ENCODE results near the gene TMEM229A.

Gene TMEM229A

GRCh38 chr7:124071843-124072242 is 39.0 kb upstream of the TMEM229A start:
- no peaks in the 10 kb centered on the region for H3K9me3 ChIP-seq (ENCODE audit: insufficient read depth, low read depth, low read length)
- H3K4me2 ChIP-seq (ENCODE audit: low read depth, low read length, poor library complexity, severe bottlenecking): no peak overlapping the region
- H3K27me3 ChIP-seq (ENCODE audit: insufficient read depth, low read length, poor library complexity, severe bottlenecking): no peaks in the 10 kb centered on the region
- no peaks in the 10 kb centered on the region for H3K36me3 ChIP-seq (ENCODE audit: insufficient read depth, low read length)
- H3K4me3 ChIP-seq (ENCODE audit: low read length, poor library complexity, severe bottlenecking): no peak overlapping the region
- no peaks in the 10 kb centered on the region for H3K4me1 ChIP-seq (ENCODE audit: insufficient read depth, low read length, poor library complexity, severe bottlenecking)
- no peaks in the 10 kb centered on the region for H4K20me1 ChIP-seq (ENCODE audit: insufficient read depth, low read length, poor library complexity, severe bottlenecking)
- no peak overlapping the region for H3K9ac ChIP-seq (ENCODE audit: low read depth, low read length, poor library complexity, severe bottlenecking)
- TF ChIP-seq CTCF (conservative IDR thresholded peaks at IDR 0.05; ENCODE audit: low read length) (no peak), EZH2phosphoT487 (IDR thresholded peaks at IDR 0.05; ENCODE audit: borderline replicate concordance) (no peak)
- no peaks in the 10 kb centered on the region for H3K79me2 ChIP-seq (ENCODE audit: insufficient read depth, low read length)
- H3K9me2 ChIP-seq (replicated peaks; ENCODE audit: low read depth, low read length): no peaks in the 10 kb centered on the region
- no peak overlapping the region for H2AFZ ChIP-seq (ENCODE audit: low read length)
- no peaks in the 10 kb centered on the region for H3F3A ChIP-seq (ENCODE audit: low read depth)

GRCh38 chr7:124062171-124062570 is 29.3 kb upstream of the TMEM229A start:
- no peaks in the 10 kb centered on the region for H3F3A ChIP-seq (ENCODE audit: low read depth)
- no peaks in the 10 kb centered on the region for H3K4me1 ChIP-seq (ENCODE audit: insufficient read depth, low read length, poor library complexity, severe bottlenecking)
- H3K4me2 ChIP-seq (ENCODE audit: low read depth, low read length, poor library complexity, severe bottlenecking): no peak overlapping the region
- H4K20me1 ChIP-seq (ENCODE audit: insufficient read depth, low read length, poor library complexity, severe bottlenecking): no peaks in the 10 kb centered on the region
- no peak for TF ChIP-seq EZH2phosphoT487 (IDR thresholded peaks at IDR 0.05; ENCODE audit: borderline replicate concordance)
- no peak for TF ChIP-seq CTCF (conservative IDR thresholded peaks at IDR 0.05; ENCODE audit: low read length)
- H3K9ac ChIP-seq (ENCODE audit: low read depth, low read length, poor library complexity, severe bottlenecking): no peak overlapping the region
- H3K9me2 ChIP-seq (replicated peaks; ENCODE audit: low read depth, low read length): no peaks in the 10 kb centered on the region
- H3K36me3 ChIP-seq (ENCODE audit: insufficient read depth, low read length): no peaks in the 10 kb centered on the region
- H2AFZ ChIP-seq (ENCODE audit: low read length): no peak overlapping the region
- H3K79me2 ChIP-seq (ENCODE audit: insufficient read depth, low read length): no peaks in the 10 kb centered on the region
- no peaks in the 10 kb centered on the region for H3K9me3 ChIP-seq (ENCODE audit: insufficient read depth, low read depth, low read length)
- no peaks in the 10 kb centered on the region for H3K27me3 ChIP-seq (ENCODE audit: insufficient read depth, low read length, poor library complexity, severe bottlenecking)
- no peak overlapping the region for H3K4me3 ChIP-seq (ENCODE audit: low read length, poor library complexity, severe bottlenecking)

GRCh38 chr7:124060528-124060927 is 27.7 kb upstream of the TMEM229A start:
- no peaks in the 10 kb centered on the region for H4K20me1 ChIP-seq (ENCODE audit: insufficient read depth, low read length, poor library complexity, severe bottlenecking)
- no peak overlapping the region for H3K4me2 ChIP-seq (ENCODE audit: low read depth, low read length, poor library complexity, severe bottlenecking)
- H2AFZ ChIP-seq (ENCODE audit: low read length): no peak overlapping the region
- no peaks in the 10 kb centered on the region for H3K79me2 ChIP-seq (ENCODE audit: insufficient read depth, low read length)
- H3K4me3 ChIP-seq (ENCODE audit: low read length, poor library complexity, severe bottlenecking): no peak overlapping the region
- H3K27me3 ChIP-seq (ENCODE audit: insufficient read depth, low read length, poor library complexity, severe bottlenecking): no peaks in the 10 kb centered on the region
- no peaks in the 10 kb centered on the region for H3K9me2 ChIP-seq (replicated peaks; ENCODE audit: low read depth, low read length)
- H3F3A ChIP-seq (ENCODE audit: low read depth): no peaks in the 10 kb centered on the region
- H3K4me1 ChIP-seq (ENCODE audit: insufficient read depth, low read length, poor library complexity, severe bottlenecking): no peaks in the 10 kb centered on the region
- TF ChIP-seq CTCF (conservative IDR thresholded peaks at IDR 0.05; ENCODE audit: low read length) (no peak), EZH2phosphoT487 (IDR thresholded peaks at IDR 0.05; ENCODE audit: borderline replicate concordance) (no peak)
- H3K9ac ChIP-seq (ENCODE audit: low read depth, low read length, poor library complexity, severe bottlenecking): no peak overlapping the region
- no peaks in the 10 kb centered on the region for H3K9me3 ChIP-seq (ENCODE audit: insufficient read depth, low read depth, low read length)
- H3K36me3 ChIP-seq (ENCODE audit: insufficient read depth, low read length): no peaks in the 10 kb centered on the region
